ENCODE measurements around the gene CELA3A. TPM values are rescaled to one million over a fixed set of nuclear protein-coding genes. Genes with fewer than 3 reads are reported as not detected.

The CELA3A gene, protein sequence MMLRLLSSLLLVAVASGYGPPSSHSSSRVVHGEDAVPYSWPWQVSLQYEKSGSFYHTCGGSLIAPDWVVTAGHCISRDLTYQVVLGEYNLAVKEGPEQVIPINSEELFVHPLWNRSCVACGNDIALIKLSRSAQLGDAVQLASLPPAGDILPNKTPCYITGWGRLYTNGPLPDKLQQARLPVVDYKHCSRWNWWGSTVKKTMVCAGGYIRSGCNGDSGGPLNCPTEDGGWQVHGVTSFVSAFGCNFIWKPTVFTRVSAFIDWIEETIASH
- total RNA-seq (under 1 TPM in 1 of 2 donors, not detected in 1; 0.23 TPM), polyA plus RNA-seq (under 1 TPM in 1 of 2 donors, not detected in 1; 0.06 TPM)

DNA sequence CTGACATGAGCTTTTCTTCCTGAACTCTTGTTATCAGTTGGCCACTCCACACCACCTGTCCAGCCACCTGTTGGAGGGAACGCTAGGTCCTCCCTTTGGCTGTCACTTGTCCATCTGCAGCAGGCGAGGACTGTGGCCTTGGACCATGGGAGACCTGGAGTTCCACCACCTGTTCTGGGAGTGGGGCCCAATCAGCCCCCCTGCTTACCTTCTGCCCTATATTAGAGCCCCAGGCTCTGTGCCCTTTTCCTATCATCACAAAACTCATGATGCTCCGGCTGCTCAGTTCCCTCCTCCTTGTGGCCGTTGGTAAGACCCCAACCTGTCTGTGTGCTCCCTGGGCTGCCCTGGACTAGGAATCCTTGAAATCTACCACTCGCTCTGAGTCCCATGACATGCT lies at the start of gene CELA3A:
Gene CELA3A (plus strand): TSS at position 249 of the 400 bp plus-strand sequence. CDS start 18 bp downstream, at position 267.
- 80% methylated on average over 5 of the region's 5 CpGs for WGBS
- TF ChIP-seq EGR1 (IDR thresholded peaks at IDR 0.05; ENCODE audit: low read depth in 2 of 2) (no peak), YY1 (IDR thresholded peaks at IDR 0.05) (no peak), FOXA2 (IDR thresholded peaks at IDR 0.05) (no peak), GABPA (IDR thresholded peaks at IDR 0.05 in 1 of 2, conservative IDR thresholded peaks at IDR 0.05 in 1 of 2) (no peak), NR2F2 (IDR thresholded peaks at IDR 0.05) (no peak), CTCF (IDR thresholded peaks at IDR 0.05; ENCODE audit: low read depth, low read length, missing input control) (no peak), ATF3 (IDR thresholded peaks at IDR 0.05) (no peak), HNF4G (IDR thresholded peaks at IDR 0.05) (no peak), TAF1 (conservative IDR thresholded peaks at IDR 0.05) (no peak)
- Histone ChIP-seq H3K36me3 (ENCODE audit: control insufficient read depth in 4 of 4, insufficient read depth in 3 of 4, low read depth in 1 of 4, low read length in 3 of 4) (no peaks in the 10 kb centered on the region), H3K9ac (ENCODE audit: low read depth in 1 of 2, low read length in 2 of 2) (no peak within 1 kb of the TSS), H3K9me3 (ENCODE audit: control insufficient read depth in 4 of 4, low read length in 3 of 4) (no peaks in the 10 kb centered on the region), H3K4me1 (ENCODE audit: control insufficient read depth in 4 of 4, insufficient read depth in 4 of 4, low read length in 3 of 4) (no peaks in the 10 kb centered on the region), H3K4me3 (ENCODE audit: low read depth in 1 of 3, low read length in 3 of 3) (no peak within 1 kb of the TSS), H3K27me3 (ENCODE audit: control insufficient read depth in 4 of 4, insufficient read depth in 4 of 4, low read length in 3 of 4) (no peaks in the 10 kb centered on the region), H3K27ac (ENCODE audit: low read depth in 1 of 2, low read length in 2 of 2) (no peak within 1 kb of the TSS)
- no peak for DNase-seq (ENCODE audit: low spot score)

GRCh38 chr1:21952786-21953520 lies 48.5 kb upstream of the CELA3A start:
- DNase-seq (ENCODE audit: low spot score): no peak
- Histone ChIP-seq H3K4me3 (ENCODE audit: low read depth in 1 of 3, low read length in 3 of 3) (no peak overlapping the region), H3K9ac (ENCODE audit: low read depth in 1 of 2, low read length in 2 of 2) (no peak overlapping the region), H3K36me3 (ENCODE audit: control insufficient read depth in 4 of 4, insufficient read depth in 3 of 4, low read depth in 1 of 4, low read length in 3 of 4) (no peaks in the 10 kb centered on the region), H3K9me3 (ENCODE audit: control insufficient read depth in 4 of 4, low read length in 3 of 4) (no peaks in the 10 kb centered on the region), H3K27me3 (ENCODE audit: control insufficient read depth in 4 of 4, insufficient read depth in 4 of 4, low read length in 3 of 4) (no peaks in the 10 kb centered on the region), H3K4me1 (ENCODE audit: control insufficient read depth in 4 of 4, insufficient read depth in 4 of 4, low read length in 3 of 4) (peaks cover 0 to 8% (median 0%) of the 10 kb centered on the region in 4 donors), H3K27ac (ENCODE audit: low read depth in 1 of 2, low read length in 2 of 2) (no peak overlapping the region)
- 86% methylated on average over 6 of the region's 6 CpGs for WGBS
- TF ChIP-seq REST (IDR thresholded peaks at IDR 0.05) (no peak), RXRA (IDR thresholded peaks at IDR 0.05) (no peak)

All from liver (tissue), 9 donors.